GM18861 (cell line): ENCODE measurements around the gene DCLK2.

Experiments
- ATAC-seq: cut with Tn5 transposase; IDR thresholded peaks from one replicate; pipeline ENCODE4 v1.9.1; 2021; ENCODE audit not compliant: unreplicated experiment

Gene DCLK2

DNA sequence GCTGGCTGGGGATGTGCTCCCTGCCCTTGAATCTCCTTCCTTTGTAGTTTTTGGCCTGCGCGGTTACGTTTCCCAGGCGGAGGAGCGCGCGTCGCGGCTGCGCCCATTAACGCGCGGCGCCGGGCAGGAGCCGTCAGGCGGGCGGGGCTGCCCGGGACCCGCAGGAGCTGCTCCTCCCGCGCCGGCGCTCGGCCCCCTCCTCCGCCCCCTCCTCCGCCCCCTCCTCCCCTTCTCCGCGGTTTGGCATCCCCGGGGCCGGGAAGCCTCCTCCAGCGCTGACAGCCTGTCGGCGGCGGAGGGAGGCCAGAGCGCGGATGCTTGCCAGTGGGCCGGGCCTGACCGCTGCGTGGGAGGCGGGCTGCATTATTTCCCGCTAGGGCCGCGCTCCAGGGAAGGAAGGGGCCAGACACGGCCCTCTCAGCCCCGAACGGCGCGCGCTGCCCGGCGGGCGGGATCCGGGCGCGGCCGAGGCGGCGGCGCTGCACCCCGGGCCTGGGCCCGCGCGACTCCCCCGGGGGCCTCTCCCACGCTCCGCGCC lies at the start of gene DCLK2:
TSS of gene DCLK2 (plus strand) at position 405 of the 538 bp plus-strand sequence. CDS start 583 bp downstream, outside the sequence.
- no peak for ATAC-seq

DNA sequence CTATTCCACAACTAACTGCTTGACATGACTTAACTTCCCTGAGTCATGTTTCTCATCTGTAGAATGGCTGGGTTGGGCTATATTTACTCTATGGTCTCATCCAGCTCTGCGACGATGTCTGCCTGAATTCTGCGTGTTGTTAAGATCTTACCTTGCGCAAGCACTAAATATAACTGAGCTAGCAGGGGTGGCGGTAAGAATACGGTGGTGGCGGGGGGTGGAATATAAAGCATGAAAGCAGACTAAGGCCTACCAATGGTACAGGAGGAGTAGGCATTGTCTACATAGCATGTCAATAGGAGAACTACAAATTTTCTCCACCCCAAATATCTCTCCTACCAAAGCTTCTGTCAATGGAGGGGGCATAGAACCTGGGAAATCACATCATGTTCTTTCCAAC lies 45.7 kb upstream of the DCLK2 start:
- no peak for ATAC-seq

DNA sequence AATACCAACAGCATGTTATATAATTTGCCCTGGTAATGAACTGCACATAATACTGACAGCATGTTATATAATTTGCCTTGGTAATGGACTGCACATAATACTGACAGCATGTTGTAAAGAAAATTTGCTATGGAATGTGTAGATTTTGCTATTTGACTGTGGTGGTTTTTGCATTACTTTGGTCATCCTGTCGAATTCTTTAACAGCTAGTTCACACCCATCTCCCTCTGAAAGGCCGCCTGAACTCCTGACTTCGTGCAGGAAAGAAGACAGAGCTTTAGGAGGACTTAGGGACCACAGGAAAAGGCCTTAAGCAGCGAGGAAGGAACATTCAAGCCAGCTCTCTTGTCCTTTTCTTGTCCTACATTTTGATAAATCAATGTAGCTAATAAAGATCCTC lies 45.2 kb upstream of the DCLK2 start:
- ATAC-seq = no peak

DNA sequence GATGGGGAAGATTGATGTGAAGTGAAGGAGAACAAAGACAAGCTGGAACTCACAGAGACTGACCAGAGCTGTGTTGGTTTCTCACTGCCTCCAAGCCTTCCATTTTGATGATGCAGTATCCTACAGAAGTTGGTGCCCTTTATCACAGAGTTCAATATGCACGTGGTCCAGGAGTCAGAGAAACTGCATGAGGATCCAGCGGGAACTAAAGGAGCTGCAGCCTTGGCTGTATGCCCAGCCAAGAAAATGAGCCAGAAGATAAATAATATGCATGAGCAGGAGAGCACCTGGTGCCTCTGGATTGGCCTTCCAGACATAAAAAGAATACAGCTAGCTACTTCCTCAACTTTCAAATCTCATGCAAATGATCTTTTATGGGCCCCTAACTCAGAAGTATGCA lies 44.3 kb upstream of the DCLK2 start:
- no peak for ATAC-seq

DNA sequence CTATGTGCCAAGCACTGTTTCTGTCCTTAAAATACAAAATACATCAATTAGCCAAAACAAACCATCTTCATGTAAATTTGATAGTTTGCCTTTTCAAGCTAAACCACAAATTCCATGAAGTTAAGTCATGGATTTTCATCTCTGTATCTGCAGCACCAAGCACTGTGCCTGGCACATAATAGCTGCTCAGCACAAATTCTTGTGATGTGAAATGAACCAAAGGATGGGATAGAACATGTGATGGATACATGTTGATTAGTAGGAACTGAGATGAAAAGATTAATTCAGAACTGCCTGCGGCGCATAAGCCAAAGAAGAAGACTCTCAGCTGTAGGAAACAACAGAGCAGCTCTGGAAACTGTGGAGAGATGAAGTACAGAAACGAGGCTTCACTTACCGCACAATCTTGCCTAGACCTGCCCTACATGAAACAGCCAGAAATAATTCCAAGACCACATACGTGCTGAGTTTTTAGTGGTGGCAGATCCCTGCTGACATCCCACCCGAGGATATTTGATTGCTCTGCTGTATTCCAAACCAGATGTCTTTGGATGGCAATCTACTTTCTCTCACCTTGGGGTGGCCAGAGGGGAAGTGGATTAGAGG lies 40.9 kb upstream of the DCLK2 start:
- ATAC-seq = no peak

DNA sequence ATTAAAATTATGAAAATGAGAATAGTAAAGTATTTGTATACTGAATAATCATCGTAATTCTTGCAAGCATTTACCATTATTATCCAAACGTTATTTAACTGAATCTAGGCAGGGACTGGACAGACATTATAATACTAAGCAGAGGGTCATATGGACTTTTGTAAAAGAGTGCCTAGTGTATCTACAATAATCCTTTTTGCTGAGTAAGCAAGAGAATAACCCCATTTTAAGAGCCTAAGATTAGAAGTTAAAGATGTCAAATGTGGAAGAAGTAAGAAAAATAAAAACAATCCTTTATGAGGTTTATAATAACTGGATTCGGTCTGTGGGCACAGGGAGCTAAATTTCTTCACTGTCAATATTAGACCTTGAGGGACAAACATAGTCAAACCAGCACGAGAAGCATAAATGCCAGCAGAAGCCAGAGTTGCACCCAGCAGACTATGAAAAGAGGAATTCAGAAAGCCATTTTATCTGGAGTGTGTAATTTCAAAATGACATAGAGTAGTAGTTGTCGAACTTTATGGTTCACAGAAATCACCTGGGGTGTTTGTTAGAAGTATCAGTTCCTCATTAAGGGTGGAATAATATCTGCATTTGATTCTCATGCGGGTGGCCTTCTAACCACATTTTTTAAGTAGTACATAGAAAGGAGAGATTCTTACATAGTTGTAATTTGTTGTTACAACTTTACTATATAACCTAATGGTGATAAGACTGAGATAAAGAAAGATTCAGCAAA lies 39.7 kb upstream of the DCLK2 start:
- peak; percentile 95 for ATAC-seq

DNA sequence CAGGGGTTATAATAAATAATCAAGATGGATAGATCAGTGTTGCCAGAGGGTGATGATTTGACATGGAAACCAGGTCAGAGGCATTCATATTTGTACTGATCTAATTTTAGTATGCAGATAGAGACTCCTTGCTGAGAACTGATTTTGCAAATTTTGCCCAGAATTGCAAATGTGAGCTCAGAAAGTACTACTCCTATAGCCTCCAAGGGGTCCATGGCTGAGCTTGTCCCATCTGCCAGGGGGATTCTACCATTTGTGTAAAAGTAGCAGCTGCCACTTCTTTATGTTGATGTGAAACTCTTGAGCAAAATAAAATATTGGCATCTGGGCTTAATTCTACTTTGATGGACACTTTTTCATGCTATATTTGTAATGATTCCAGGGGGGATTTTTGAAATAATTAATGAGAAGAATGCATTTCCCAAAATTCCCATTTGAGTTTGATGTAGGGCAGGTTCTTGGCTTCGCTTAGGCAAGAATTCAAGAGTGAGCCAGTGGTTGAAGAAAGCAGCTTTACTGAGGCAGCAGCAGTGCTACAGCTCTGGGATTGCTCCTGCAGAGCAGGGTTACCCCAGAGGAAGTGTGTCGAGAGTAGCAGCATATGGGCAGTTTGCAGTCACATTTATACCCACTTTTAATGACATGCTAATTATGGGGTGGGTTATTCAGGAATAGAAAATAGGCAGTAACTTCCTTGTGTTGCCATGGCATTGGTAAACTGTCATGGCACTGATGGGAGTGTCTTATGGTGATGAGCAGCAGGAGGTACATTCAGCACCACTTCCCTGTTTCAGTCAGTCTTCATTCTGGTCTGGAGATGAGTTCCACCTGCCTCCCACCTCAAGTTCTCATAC lies 38.7 kb upstream of the DCLK2 start:
- ATAC-seq = no peak

DNA sequence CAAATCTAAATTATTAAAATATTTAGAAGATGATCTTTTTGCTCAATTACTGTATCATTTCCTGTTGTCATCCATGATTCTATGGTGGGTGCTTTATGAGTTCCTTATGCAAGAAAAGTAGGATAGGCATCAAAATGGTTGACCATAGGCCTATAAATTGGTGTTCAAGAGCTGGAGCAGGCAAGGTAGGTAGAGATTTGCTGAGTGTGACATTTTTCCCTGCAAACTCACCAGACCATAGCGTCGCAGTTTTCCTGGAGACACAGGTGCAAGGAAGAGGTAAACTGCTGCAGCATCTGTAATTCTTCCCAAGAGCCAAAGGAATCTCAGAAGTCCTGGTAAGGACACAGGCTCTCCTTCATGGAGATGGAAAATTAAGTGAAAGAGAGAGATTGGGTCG lies 33.7 kb upstream of the DCLK2 start:
- no peak for ATAC-seq

DNA sequence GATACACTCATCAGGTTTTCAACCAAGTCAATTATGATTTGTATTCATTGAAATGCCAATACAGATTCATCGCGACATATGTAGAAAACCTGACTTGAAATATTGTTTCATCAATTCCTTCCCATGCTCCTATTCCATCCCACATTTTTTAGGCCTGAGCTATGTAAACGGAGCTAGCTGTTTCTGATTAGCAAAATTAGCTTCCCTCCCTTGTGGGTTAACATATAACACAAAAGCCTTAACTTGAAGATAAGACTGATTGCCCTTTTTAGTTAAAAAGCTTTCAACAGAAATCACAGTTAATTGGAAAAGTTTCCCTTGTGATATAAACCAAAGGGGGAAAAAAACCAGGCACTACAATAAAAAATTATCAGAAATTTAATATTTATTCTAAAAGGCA lies 32.8 kb upstream of the DCLK2 start:
- ATAC-seq = no peak

DNA sequence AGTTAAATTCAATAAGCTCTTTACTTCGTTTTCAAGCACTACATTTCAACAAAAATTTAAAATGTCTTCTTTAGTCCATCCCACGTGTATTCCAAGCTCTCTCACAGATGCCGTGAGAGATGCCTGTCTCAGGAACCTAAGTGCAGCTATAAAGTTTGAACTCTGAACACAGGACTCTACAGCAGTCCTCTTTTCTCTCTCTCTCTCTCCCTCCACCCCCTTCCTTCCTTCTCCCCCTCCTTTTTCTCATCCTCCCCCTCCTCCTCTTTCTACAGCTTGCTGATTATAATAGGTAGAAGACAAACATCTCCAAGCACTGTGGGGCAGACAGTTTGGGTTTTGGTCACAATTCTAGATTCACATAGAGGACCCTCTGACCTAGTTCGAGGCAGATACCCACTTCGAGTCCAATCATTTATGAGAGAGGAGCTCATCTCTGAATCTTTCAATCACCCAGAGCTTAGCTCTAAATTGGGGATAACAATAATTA lies 31.5 kb upstream of the DCLK2 start:
- no peak for ATAC-seq

DNA sequence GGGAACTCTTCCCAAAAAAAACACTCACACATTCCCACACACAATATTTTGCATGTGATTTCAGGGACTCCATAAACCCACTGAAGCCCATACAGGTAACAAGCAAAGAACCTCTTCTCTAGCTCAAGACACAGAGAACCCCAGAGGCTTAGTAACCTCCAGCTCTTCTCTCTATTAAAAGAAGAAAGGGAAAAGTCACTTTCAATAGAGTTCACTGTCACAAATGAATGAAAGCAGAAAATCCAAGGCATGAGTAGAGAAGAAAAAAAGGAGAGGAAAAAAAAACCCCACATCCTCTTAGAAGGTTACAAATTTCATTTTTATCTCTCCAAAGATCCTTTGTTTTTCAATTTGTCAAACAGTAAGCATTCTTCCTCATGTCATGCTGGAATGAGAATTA lies 30.7 kb upstream of the DCLK2 start:
- ATAC-seq = no peak

DNA sequence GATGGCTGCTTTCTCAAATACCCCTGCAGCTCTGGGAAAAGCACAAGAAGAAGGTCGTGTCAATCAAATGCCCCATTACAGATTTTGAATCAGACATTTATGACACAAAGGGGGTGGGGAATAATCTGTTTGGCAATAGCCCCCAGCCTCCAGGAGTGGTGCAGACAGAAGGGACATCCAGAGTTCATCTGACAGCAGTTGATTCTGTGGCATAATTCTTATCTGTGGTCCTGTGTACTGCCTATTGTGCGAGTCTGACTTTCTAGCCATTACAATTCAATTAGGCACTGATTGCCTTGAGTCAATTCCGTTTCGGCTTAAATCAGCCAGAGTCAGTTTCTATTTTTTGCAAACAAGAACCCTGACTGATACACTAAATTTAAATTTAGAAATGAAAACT lies 28.6 kb upstream of the DCLK2 start:
- no peak for ATAC-seq

DNA sequence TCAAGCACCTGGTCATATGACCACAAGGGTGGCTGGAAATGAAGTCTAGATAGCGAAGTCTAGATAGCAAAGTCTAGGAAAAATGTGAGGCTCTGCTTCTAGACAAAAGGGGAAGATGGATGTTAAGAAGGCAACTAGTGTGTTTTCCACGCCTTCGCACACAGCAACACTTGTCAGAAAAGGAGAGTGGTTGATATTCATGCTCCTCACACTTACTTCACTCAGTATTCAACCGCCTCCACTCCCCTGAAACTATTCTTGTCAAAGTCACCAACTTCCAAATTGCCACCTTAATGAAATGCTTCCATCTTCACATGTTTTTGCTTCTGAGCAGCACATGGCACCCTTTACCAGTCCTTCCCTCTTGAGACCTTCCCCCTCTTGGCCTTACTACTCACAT lies 27.7 kb upstream of the DCLK2 start:
- no peak for ATAC-seq

DNA sequence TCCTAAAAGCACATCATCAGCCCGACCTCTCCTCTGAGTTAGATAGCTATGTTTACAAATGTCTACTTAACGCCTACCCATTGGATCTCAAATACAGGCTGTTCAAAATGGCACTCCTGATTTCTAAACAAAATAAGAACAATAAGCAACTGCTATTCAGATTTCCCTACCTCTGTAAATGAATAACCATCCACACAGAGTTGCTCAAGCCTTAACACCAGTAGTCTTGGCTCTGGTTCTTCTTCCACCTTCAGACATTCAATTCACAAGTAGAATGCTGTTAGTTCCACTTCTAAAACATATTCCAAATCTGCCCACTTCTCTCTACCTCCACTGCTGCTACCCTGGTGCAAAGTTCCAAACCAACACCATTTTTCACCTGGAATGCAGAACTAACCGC lies 27.1 kb upstream of the DCLK2 start:
- no peak for ATAC-seq

DNA sequence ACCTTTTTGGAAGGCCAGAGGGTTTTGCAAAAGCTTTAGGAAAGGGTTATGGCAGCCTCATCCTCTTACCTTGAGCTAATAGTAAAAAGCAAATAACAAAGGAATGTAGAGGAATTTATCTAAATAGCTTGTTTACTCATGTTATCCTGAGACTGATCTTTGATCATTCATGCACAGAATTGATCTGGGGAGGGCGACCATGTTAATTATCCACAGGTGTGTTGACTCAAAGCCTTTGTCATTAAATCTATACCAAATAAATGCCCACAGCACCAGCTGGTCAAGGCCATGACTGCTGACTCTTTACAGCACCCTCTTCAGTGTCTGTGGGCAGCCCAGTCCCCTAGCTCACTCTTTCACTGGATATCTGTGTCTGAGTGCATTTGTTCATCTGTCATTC lies 22.8 kb upstream of the DCLK2 start:
- ATAC-seq = no peak

DNA sequence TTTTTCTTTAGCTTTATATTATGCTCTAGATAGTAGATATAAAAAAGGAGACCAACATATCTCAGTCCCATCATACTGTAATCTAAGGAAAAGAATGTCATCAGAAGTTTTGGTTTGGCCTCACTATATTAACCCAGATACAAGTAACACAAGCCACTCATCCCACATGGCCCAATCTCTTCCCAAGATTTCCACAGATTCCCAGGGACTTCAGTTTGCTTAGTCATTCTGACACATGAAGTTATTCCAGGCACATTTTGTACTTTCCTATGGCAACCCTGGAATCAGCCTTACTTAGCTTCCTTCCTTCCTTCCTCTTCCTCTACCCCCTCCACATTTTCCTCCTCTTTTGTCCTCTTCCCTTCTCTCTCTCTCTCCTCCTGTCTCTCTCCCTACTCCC lies 21.7 kb upstream of the DCLK2 start:
- ATAC-seq = no peak

DNA sequence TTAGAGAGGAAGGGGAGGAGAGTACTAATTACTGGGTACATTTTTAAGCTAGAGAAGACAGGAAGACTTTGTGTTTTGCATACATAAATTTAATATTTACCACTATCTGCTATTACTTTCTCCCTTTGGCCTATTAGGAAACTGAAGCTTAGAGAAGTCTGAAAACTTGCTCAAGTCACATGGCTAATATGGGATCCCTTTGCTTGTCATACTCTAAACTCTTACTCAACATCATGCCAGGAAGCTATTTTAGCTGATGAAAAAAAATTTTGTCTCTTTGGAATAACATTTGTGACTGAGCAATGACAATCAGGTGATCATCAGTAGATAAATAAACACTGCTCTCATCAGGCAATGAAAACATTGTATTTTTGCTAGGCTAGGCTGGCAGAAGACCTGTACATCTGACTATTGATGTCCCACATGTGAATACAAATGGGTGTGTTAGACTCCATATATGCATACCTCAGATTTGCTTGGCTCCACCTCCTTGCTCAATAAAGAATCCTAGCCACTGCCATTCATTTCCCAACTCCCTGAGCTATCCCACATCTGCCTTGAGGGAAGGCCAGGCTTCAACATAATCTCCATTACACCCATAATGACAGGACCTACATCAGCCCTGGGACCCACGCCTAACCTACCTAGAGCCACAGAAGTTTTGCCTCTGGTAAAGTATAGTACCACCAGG lies 17.0 kb upstream of the DCLK2 start:
- no peak for ATAC-seq

DNA sequence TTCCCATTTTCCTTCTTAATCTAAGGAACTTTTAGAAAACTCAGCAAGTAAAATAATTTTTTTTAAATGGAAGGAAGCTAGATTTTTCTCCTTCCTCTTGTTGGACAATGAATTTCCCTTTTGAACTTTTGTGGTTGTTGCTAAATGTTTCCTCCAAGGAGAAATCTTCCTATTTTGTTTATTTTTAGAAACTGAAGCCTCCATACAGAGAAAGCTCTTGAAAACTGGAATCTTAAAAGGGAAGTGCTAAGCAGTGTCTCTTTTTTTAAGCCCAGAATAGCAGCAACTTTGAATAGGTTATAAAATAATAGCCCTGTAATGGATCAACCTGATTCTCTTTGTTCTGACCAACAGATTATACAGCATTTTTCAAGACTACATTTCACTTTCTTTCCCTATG lies 15.1 kb upstream of the DCLK2 start:
- ATAC-seq = no peak

DNA sequence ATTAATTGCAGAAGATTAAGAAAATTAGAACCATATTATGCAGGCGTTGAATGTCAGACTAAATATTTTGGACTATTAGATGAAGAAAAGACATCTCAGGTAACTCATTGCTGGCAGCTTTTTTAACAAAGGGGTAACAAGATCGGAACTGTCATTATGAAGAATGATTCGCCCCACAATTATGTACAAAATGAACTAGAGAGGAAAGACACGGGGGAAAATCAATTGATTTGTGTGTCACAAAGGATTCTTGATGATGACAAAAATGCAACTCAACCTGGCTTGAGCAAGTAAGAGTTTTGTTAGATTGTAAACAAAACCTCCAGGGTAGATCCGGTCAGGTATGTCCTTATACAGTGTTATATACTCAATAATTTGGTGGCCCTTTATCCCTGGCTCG lies 12.5 kb upstream of the DCLK2 start:
- no peak for ATAC-seq

DNA sequence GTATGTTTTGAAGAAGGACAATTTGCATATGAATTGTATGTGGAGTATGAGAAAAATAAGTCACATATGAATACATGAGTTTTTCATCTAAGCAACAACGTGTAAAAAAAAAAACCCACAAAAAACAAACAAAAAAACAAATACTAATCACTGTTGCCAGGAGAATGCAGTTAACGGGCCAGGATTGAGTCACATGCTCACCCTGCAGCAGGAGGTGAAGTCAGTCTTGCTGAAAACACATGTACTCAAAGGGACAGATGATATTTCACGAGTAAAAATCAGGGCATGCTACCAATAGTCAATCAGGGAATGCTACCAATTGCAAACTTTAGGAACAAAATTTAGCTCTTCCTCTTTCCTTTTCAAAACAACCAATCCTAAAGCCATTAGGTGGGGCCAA lies 10.4 kb upstream of the DCLK2 start:
- ATAC-seq = no peak
